Suppressor macrophage treated with lipopolysaccharide for 4 hours (primary cell): ENCODE results near the gene ACBD6.
"Not testable (repeated sequence)": the region's sequence is repeated elsewhere in the genome, so short reads cannot be mapped to it uniquely, and the experiment has no call there.

Experiments used
- DNase-seq: peaks from one replicate; pipeline ENCODE4 v3.0.0-alpha.2; 2020

Gene ACBD6

GRCh38 chr1:180488661-180489060 lies 13.7 kb downstream of the ACBD6 start:
- DNase-seq = no peak

DNA sequence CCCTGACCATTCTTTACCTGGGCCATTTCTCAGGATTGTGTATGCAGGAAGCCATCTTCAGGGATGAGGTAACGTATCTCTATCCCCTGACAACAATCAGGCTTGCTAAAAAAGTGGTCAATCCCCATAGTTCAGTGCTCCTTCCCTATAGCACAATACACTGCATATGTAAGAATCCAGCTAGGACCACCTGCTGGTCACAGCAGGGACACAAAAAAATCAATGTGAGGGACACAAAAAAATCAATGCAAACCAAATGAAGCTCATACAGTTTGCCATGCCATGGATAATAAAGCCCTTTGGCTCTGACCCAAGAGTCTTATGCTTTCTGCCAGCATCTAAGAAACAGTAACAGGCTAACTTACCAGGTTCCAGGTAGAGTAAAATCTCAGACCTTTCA lies 16.3 kb downstream of the ACBD6 start:
- DNase-seq = no peak

DNA sequence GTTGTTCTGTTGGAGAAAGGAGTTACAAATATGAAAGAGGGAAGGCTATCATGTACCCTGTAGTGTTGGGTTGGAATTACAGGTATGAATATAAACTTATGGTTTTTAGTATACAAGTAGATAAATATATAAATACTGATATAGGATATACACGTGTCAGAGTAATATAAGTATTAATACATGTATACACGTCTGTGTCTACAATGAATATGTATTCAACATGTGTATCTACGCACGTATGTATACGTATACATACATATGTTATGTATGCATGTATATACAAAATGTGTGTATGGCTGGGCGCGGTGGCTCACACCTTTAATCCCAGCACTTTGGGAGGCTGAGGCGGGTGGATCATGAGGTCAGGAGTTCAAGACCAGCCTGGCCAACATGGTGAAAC lies 17.9 kb downstream of the ACBD6 start:
- no peak for DNase-seq

GRCh38 chr1:180482425-180483275 lies 19.7 kb downstream of the ACBD6 start:
- peak; percentile 72 for DNase-seq

- DNase-seq = no peak
These were observed 32.3 kb downstream of the ACBD6 start for GRCh38 chr1:180470031-180470430.

DNA sequence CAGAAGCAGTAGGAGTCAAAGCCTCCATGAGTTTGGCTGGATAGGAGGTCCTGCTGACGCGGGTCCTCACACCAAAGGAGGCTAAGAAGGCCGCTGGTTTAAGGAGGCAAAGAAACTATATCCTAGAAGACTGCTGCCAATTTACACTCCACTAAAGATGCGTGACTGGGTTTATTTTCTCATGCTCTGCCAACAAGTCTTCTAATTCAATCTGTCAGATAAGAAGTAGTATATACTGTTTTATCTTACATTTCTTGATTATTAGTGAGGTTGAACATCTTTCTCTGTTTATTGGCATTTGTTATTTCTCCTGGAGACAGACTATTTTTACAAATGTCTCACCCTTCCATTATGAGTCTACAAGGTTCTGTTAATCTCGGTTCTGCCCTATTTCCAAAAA lies 34.1 kb downstream of the ACBD6 start:
- no peak for DNase-seq

- no peak for DNase-seq
These were observed 40.3 kb downstream of the ACBD6 start for GRCh38 chr1:180462102-180462501.

DNA sequence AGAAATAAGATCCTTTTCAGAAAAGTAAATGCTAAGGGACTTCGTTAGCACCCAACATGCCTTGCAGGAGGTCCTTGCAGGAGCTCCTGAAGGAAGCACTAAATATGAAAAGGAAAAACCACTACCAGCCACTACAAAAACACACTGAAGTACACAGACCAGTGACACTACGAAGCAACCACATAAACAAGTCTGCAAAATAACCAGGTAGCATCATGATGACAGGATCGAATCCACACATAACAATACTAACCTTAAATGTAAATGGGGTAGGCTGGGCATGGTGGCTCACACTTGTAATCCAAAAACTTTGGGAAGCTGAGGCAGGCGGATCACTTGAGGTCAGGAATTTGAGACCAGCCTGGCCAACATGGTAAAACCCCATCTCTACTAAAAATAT lies 40.7 kb downstream of the ACBD6 start:
- not testable (repeated sequence) for DNase-seq

DNA sequence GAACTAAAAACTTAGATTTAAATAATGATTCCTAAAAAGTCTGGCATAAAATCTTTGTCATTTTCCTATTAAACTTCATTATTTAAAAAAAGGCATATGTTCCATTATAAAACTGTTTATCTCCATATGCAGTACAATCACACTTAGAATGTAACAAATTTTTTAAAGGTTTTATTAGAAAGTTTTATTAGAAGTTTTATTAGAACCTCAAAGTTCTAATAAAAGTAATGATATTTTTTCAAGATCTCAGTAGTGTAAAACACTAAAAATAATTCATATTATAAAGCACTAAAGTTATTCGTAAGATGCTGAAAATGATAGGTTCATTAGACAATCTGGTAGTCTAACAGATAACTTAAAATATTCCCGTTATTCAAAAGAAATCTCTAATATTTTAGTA lies 43.6 kb downstream of the ACBD6 start:
- no peak for DNase-seq

DNA sequence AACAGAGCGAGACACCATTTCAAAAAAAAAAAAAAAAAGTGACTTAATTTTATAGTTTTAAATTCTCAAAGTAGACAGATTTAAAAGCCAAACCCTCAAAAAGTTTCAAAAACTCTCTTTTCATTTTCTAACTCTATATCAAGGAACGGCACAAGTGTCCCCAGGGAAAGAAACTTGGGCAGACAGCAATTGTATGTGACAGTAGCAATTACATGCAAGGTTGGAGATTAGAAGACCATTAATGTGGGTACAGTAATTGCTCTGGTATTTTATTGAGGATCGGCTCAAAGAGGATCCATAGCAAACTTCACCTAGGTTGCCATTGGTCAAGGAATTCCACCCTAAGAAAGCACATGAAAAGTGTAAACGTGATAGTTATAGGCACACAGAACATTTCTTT lies 46.2 kb downstream of the ACBD6 start:
- DNase-seq = no peak

DNA sequence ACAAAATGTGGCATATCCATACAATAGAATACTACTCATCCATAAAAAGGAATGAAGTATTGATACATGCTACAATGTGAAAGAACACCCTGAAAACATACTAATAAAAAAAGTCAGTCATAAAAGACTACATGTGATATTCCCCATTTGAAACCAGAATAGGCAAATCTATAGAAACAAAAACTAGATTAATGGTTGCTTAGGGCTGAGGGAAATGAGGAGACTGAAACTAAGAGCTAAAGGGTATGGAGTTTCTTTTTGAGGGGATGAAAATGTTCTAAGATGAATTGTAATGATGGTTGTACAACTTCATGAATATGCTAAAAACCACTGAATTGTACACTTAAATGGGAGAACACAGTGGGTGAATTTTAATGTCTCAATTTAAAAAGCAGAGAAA lies 50.9 kb downstream of the ACBD6 start:
- peak; percentile 14 for DNase-seq

- DNase-seq = no peak
These were observed 57.9 kb downstream of the ACBD6 start for GRCh38 chr1:180444522-180444921.

DNA sequence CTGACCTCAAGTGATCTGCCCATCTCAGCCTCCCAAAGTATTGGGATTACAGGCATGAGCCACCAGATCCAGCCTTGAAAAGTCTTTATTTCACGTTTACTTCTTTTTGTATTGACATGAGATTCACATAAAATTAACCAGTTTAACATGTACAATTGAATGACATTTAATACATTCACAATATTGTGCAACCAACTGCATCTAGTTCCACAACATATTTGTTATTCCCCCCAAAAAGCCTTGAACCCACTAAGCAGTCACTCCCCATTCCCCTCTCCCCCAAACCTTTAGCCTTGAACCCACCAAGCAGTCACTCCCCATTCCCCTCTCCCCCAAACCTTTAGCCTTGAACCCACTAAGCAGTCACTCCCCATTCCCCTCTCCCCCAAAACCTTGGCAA lies 62.0 kb downstream of the ACBD6 start:
- no peak for DNase-seq

DNA sequence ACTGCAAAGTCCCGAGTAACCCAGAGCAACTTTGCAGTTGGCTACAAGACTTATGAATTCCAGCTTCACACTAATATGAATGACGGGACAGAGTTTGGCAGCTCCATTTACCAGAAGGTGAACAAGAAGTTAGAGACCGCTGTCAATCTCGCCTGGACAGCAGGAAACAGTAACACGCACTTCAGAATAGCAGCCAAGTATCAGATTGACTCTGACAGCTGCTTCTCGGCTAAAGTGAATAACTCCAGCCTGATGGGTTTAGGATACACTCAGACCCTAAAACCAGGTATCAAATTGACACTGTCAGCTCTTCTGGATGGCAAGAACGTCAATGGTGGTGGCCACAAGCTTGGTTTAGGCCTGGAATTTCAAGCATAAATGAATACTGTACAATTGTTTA lies 66.8 kb downstream of the ACBD6 start:
- no peak for DNase-seq

DNA sequence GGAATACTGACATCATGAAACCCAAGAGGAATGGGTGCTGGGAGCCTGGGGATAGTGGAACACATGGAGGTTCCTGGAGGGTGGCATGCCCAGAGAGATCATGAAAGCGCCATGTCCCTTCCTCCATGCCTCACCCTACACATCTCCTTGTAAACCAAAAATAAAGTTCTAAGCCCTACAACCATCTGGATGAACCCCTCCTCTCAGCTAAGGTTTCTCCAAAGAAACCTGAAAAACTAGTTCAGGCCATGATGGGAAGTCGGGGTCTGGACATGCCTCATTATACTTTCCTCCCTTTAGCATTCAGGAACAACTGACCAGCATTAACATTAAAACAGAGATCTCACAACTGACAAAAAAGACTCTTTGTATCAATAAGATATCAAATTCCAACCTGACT lies 68.5 kb downstream of the ACBD6 start:
- no peak for DNase-seq

DNA sequence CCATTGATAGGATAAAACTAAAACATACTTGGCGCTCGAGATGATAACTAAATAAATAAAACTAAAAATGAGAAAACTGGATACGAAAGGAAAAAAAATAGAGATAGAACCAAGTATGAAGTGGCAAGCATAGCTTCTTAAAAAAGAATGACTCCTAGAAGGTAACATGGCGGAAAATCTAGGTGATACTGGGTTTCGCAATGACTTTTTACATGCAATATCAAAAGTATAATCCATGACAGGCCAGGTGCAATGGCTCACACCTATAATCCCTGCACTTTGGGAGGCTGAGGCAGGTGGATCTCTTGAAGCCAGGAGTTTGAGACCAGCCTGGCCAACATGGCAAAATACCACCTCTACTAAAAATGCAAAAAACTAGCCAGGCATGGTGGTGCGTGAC lies 70.7 kb downstream of the ACBD6 start:
- DNase-seq = no peak

GRCh38 chr1:180428782-180429695 lies 73.3 kb downstream of the ACBD6 start:
- peak; percentile 85 for DNase-seq

DNA sequence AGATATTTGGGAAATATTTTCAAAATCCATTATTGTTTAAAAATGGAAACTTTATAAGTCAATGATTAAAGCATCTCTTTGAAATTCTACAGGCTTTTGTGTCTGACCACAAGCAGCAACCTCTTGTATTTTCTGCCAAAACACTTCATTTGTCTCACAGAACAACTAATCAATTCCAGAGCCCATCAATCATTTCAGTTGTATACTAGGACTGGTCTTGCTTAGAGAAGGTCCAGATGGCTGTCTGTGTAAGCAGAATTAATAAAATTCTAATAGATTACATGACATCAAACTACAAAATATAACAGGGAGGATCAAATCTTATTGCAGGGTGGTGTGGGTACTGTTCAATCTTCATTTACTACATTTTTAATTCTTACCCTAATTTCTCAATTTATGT lies 76.4 kb downstream of the ACBD6 start:
- DNase-seq = no peak

GRCh38 chr1:180424848-180425457 lies 77.4 kb downstream of the ACBD6 start:
- no peak for DNase-seq

GRCh38 chr1:180421614-180422013 lies 80.8 kb downstream of the ACBD6 start:
- no peak for DNase-seq

DNA sequence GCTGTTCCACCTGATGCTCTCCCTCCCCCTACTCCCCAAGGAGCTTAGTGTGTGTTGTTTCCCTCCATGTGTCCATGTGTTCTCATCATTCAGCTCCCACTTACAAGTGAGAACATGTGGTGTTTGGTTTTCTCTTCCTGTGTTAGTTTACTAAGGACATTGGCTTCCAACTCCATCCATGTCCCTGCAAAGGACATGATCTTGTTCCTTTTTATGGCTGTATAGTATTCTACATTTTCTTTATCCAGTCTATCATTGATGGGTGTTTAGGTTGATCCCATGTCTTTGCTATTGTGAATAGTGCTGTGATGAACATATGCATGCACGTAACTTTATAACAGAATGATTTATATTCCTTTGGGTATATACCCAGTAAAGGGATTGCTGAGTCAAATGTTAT lies 81.2 kb downstream of the ACBD6 start:
- DNase-seq = not testable (repeated sequence)

- DNase-seq = peak; percentile 62
These were observed 86.3 kb downstream of the ACBD6 start for GRCh38 chr1:180415985-180416633.

GRCh38 chr1:180415236-180415848 lies 87.0 kb downstream of the ACBD6 start:
- peak; percentile 53 for DNase-seq
